Measurements from ENCODE around the gene FAM20C.
"Not testable (repeated sequence)": the region's sequence is repeated elsewhere in the genome, so short reads cannot be mapped to it uniquely, and the experiment has no call there.

Gene FAM20C

DNA sequence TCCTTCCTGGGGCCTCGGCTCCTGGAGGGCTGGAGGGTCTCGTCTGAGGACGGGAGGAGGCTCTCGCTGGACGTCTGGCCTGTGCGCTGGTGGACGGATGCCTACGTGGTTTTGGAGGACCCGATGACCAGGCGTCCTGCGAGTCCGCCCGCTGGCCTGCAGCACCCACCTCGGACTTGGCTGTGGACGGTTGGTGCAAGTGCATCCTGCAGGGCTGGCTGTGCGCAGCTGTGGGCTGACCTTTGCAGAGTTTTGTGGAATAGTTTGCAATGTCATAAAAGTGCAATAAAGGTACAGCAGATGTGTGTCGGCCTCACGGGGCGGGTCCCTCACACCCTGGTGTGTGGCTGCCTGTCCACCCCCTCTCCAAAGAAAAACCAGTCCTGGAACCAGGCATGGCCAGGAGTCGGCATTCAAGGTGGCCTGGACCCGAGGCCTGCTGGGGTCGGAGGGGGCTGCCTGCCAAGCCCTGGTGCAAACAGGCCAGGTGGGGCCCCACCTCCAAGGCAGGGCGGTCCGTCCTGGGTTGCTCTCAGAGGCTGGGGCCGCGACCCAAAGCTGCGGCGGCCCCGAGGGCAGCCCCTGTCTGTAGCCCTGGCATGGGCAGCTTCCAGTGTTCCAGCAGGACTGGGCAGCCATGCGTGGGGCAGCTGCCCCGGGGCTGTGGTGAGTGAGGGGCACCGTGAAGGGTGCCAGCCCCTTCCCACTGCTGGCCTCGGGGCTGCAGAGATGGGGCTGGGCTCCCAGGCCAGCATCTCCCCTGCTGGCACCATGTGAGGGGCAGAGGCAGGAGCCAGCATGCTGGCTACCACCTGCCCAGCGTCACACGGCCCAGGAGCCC lies 68.3 kb downstream of the FAM20C start:
- Histone ChIP-seq H3K27me3 (no peaks in the 10 kb centered on the region), H3K36me3 (no peaks in the 10 kb centered on the region), H3K4me3 (ENCODE audit: low read depth, low read length) (no peak overlapping the region), H3K4me1 (no peaks in the 10 kb centered on the region), H3K9me3 (peaks cover 8% of the 10 kb centered on the region)
- DNase-seq, result no peak
- no peak for TF ChIP-seq CTCF (IDR thresholded peaks at IDR 0.05; ENCODE audit: low read depth, low read length)

DNA sequence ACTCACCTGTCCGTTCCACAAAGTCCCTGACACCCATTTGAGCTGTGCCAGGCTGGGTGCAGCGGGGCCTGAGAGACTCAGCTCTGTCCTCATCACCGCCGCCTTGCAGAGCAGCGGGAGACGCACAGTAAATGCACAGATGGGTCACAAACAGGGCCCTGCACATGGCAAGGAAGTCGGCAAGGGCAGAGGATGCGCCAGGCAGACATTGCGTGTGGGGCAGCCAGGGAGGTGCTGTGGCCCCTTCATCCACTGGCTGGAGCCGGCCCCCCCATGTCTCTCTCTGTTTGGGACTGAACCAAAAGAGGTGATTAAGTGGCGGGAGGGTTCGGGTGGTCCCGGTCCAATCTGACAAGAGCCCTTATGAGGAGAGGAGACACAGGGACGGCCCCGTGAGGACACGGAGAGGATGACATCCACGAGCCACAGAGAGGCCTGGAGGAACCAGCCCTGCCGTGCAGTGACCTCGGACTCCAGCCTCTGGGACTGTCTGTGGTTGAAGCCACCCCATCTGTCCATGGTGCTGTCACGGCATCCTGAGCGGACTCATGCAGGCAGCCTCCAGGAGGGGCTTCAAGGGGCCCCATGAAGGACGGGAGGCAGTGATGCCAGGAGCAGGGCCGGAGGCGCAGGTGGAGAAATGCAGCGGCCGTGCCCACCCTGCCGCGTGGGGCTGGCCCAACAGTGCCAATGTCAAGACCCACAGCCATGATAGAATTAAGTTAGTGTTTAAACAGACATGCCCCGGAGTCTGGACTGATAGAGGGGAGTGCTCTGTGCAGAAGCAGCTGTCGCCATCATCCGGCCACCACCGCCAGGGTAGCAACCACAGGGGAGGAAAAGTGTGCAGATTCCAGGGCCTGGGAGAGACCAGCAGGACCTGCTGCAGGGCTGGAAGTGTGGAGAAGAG lies 69.2 kb downstream of the FAM20C start:
- peaks cover 8% of the 10 kb centered on the region for H3K9me3 ChIP-seq
- no peaks in the 10 kb centered on the region for H3K36me3 ChIP-seq
- no peaks in the 10 kb centered on the region for H3K4me1 ChIP-seq
- no peaks in the 10 kb centered on the region for H3K27me3 ChIP-seq
- no peak overlapping the region for H3K4me3 ChIP-seq (ENCODE audit: low read depth, low read length)
- DNase-seq, result no peak
- no peak for TF ChIP-seq CTCF (IDR thresholded peaks at IDR 0.05; ENCODE audit: low read depth, low read length)

DNA sequence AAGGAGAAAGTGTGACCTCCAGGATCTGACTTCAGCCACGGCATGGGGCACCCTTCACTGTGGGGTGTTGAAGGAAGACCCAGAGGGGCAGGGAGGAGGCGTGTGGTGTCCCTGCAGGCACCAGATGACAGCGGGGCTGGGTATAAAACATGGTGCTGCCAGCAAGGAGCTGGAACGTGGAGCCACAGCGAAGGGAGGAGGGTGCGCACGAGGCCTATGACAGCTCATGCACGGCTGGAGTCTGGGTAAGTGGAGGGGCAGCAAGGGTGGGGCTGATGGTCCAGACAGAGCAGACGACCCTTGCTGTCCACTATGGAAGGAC lies 69.8 kb downstream of the FAM20C start:
- TF ChIP-seq CTCF (IDR thresholded peaks at IDR 0.05; ENCODE audit: low read depth, low read length), result no peak
- Histone ChIP-seq H3K4me3 (ENCODE audit: low read depth, low read length) (no peak overlapping the region), H3K27me3 (peaks cover 2% of the 10 kb centered on the region; the same call in 1 of the 2 replicates)

GRCh38 chr7:262631-263311 lies 70.4 kb downstream of the FAM20C start:
- peak; percentile 45 for DNase-seq
- not testable (repeated sequence) for H3K9me3 ChIP-seq; H3K36me3 ChIP-seq; H3K27me3 ChIP-seq; H3K4me1 ChIP-seq; H3K4me3 ChIP-seq (ENCODE audit: low read depth, low read length)

More for the DNA sequence above, 69.8 kb downstream of the FAM20C start:
- Histone ChIP-seq H3K36me3 (no peaks in the 10 kb centered on the region), H3K9me3 (peaks cover 8% of the 10 kb centered on the region), H3K4me1 (no peaks in the 10 kb centered on the region)
- DNase-seq, result peak; percentile 9

GRCh38 chr7:263483-264351 lies 71.3 kb downstream of the FAM20C start:
- not testable (repeated sequence) for H3K4me3 ChIP-seq (ENCODE audit: low read depth, low read length); H3K27me3 ChIP-seq; H3K4me1 ChIP-seq; H3K9me3 ChIP-seq; H3K36me3 ChIP-seq
- DNase-seq, result peak; percentile 49
- TF ChIP-seq CTCF (IDR thresholded peaks at IDR 0.05; ENCODE audit: low read depth, low read length), result peak; percentile 38
